ENCODE results near the gene SEPTIN10.

Gene SEPTIN10

DNA sequence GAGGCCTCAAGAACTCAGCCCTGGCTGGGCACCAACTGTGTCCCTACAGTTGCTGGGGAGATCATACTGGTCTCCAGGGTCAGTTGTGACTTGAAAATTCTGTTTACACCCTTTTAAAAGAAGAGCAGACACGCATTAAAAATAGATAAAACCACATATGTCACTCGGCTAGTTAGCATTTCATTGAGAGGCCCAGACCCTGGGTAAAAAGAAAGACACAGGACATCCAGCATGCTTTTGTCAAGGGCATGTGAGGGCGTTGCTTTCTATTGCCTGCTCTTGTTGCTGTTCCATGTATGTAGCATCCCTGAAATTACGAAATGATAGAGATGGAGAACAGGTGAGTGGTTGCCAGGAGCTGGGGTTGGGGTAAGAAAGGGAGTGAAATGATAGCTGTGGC lies 94.3 kb downstream of the SEPTIN10 start:
- no peak for DNase-seq

GRCh38 chr2:109517118-109517889 lies 96.5 kb downstream of the SEPTIN10 start:
- DNase-seq: no peak

DNA sequence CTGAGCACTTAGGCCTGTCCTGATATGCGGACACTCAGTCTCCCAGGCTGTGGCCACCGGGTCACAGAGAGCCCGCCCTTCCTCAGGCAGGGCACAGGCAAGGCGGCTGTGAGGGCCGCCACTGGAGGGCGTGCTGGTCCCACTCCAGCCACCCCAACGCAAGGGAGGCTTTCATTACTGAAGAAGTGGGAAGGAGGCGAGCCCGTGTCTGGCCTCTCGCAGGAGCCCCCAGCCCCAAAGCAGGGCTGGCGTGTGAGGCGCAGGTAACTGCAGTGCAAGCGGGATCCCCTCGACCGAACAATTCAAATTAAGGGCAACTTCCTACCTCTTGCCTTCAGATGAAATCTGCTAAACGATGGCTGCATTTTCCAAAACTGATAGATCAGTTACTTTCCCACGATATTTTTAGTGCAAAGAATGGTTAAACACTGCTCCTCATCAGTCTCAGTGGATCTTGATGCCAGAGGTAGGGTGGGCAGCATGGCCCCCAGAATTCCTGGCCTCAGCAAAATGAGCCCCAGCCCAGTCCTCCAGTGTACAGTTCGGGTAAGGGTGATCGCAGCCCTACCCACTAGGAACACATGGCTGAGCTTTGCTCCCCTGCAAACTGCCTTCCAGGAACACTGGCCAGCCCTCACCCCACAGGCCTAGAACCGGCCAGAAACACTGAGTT lies 97.2 kb downstream of the SEPTIN10 start:
- no peak for DNase-seq

- no peak for DNase-seq
Measured at GRCh38 chr2:109514857-109515256, 98.9 kb downstream of the SEPTIN10 start.

- no peak for DNase-seq
Measured at GRCh38 chr2:109513749-109514588, 99.8 kb downstream of the SEPTIN10 start.

DNA sequence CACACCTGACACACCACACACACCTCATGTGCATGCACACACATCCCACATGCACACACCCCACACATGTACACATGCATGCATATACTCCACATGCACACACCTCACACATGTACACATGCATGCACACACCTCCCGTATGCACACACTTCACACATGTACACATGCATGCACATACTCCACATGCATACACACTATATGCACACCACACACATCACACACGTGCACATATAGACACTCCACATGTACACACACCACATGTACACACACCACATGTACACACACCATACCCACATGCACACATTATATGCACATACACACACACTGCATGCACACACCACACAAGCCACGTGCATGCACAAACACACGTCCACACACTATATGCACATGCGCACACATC lies 100.5 kb downstream of the SEPTIN10 start:
- DNase-seq: no peak

GRCh38 chr2:109512076-109512475 lies 101.7 kb downstream of the SEPTIN10 start:
- no peak for DNase-seq

DNA sequence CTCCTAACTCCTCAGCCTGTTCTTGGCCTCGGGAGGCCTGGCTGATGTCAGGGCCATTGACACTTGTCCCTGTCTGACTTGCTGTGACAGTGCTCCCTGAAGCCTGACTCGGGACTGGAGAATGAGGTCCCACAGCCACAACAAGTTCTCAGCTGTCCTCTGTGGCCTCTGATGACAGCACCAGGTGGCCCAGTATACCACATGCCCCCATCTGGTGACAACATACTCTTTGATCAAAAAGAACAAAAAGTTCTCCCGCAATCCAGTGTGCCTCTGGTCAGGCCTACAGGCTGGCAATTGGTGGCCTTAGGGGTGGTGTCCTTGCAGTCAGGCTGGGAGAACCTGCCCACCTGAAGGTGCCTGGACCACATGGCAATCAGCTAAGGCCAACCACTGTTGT lies 102.6 kb downstream of the SEPTIN10 start:
- no peak for DNase-seq

- DNase-seq: no peak
Measured at GRCh38 chr2:109510136-109511028, 103.4 kb downstream of the SEPTIN10 start.

DNA sequence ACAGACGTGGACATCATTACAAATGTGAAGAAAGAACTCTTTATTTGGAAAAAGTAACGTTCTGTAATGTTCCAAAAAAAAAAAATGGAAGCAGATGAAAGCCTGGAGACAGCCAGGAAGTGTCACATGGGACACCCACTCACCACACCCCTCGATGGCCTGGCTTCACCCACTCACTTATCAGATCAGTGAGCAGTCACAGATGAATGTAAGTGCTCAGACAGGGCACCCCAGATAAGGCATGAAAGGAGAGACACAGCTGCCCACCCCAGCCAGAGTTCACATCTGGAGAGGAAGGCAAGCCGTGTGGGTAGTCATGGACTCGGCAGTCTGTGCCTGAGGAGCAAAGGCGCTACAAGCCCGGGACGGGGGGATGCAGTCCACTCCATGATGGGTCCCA lies 105.2 kb downstream of the SEPTIN10 start:
- no peak for DNase-seq

DNA sequence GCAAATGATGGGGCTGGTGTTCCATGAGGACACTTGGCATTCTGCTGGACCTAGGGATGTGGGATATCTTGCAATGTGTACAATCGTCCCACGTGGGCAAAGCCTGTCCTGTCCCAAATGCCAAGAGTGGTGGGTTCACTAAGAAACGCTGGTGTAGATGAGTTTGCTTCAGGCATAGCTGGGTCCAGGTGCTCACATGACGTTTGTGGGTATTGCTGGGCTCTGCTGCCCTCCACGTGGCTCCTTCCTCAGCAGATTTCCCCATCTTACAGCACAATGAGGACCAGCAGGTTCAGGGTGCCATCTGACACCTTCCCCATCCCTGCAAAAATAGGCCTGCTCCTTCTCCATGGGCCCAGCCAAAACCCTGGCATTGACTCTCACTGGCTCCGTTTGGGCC lies 105.9 kb downstream of the SEPTIN10 start:
- DNase-seq: no peak

DNA sequence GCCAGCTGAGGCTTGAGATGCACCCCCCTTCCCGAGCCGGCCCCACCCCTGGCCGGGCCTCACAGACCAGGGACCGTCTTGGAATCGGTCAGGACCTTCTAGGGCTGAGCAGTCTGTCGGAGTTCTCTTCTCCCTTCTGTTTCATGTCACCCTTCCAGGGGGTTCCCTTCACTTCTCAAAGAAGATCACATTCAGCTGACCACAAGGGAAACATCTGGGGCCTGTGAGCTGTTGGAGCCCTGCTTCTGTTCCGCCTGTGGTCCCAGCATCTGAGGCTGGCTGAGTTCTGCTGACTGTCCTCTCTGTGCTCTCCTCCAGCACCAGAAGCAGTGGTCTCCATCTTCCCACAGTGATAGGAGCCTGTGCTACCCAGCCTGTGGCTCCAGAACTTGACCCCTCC lies 106.5 kb downstream of the SEPTIN10 start:
- no peak for DNase-seq

- DNase-seq: no peak
Measured at GRCh38 chr2:109503191-109503590, 110.6 kb downstream of the SEPTIN10 start.

GRCh38 chr2:109501461-109501860 lies 112.3 kb downstream of the SEPTIN10 start:
- DNase-seq: no peak

DNA sequence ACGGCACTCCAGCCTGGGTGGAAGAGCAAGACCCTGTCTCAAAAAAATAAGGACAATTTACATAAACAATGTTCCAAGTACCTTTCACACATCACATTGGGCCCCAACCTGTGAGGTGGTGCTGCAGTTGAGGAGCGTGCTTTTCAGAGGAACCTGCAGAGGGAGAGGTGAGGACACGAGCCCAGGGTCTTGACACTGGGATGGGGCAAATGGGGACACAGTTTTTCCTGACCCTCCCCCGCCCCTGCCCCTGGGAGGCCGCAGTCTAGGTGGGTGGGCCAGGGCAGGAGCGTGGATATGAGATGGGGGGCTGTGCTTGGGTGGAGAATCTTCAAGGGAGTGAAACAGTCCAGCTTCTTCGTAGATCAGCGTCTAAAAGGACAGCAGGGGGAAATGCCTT lies 112.9 kb downstream of the SEPTIN10 start:
- DNase-seq: no peak

- no peak for DNase-seq
Measured at GRCh38 chr2:109499566-109499965, 114.2 kb downstream of the SEPTIN10 start.

GRCh38 chr2:109498906-109499305 lies 114.9 kb downstream of the SEPTIN10 start:
- DNase-seq: no peak

DNA sequence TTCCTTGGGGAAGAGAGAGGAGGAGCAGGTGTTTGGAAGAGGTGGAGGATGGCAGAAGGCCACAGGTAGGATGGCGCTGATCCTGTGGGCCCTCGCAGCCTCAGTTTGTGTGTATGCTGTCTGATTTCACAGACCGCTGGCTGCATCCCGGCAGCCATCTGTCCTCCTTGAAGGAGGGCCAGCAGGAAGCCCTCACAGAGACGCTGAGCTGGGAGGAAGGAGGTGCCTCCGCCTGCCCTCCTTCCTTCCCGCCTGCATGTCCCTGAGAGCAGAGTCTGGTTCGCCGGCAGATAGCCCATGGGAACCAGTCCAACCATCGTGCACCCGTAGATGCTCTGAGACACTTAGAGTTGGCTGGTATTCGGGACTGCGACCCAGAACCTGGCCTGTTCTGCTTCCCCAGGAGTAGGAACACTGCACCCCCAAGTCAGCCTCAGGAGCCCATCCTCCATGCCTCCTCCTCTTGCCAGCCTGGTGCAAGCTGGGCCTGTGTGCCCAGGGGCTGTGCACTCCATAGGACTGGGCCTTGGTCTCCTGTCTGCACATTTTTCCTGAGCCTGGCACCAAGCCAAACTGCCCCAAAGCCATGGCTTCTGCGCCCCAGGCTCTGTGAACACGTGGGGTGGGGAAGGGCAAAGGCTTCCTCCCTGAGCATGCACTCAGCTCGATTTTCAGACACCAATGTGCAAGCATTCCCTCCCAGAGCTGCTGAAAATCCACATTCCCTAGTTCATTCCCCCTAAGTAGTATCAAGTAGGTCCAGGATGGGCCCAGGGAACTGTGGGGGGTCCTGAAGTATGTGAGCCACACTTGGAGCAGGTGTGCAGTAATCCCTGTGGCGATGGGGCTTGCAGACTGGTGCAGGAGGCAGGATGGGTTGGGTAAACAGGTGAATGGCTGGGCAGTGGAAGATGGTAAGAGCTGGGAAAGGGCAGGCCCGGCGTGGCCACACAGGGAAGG lies 115.6 kb downstream of the SEPTIN10 start:
- DNase-seq: no peak

DNA sequence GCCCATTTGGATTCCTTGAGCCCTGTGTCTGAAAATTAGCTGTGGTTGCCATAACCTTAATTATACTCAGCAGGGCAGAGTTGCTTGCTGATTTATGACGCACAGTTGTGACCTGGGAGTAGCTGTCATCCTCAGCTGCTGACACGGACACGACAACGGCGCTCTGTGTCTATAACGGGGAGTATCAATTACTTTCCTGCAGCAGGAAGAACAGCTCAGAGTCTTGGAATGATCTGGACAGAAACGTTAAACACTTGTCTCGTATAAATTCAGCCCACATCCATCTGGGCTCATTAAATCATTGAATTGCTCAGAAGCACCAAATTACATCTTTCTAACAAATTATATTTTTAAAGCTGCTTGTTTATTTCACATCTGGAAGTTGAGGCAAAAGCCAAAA lies 116.3 kb downstream of the SEPTIN10 start:
- DNase-seq: no peak

GRCh38 chr2:109494351-109494750 lies 119.4 kb downstream of the SEPTIN10 start:
- DNase-seq: no peak

- no peak for DNase-seq
Measured at GRCh38 chr2:109493176-109493935, 120.4 kb downstream of the SEPTIN10 start.
